Prostate gland (tissue), 2 donors: Measurements from ENCODE around the gene TVP23C. TPM values are rescaled to one million over a fixed set of nuclear protein-coding genes. Genes with fewer than 3 reads are reported as not detected.

Source experiments
- DNase-seq: peaks from one replicate; pipeline ENCODE4 v3.0.0-alpha.2; 2019; ENCODE audit warnings: low spot score
- H3K27ac ChIP-seq, 2 donors: fragments of 200-600 bp; sonication (generic); 2 replicates each; pipeline ENCODE4 v1.5.1; 2017 to 2019
- H3K27me3 ChIP-seq: fragments of 200-600 bp; sonication (generic); replicated peaks from 2 replicates; pipeline ENCODE4 v1.5.1; 2019; ENCODE audit not compliant: insufficient read depth
- H3K36me3 ChIP-seq, 2 donors: fragments of 200-600 bp; sonication (generic); 1 replicate in 1 of 2; 2 replicates in 1 of 2; pipeline versions ENCODE4 v1.5.1 to v1.8.1; 2017 to 2019
- H3K4me1 ChIP-seq: fragments of 200-600 bp; sonication (generic); replicated peaks from 2 replicates; pipeline ENCODE4 v1.5.1; 2019
- H3K4me3 ChIP-seq, 2 donors: fragments of 200-600 bp; sonication (generic); 2 replicates each; pipeline ENCODE4 v1.5.1; 2017 to 2019
- H3K9me3 ChIP-seq: fragments of 200-600 bp; sonication (generic); 2 replicates; pipeline ENCODE4 v1.5.1; 2017
- CTCF ChIP-seq, 4 experiments: fragments of 200-600 bp in 2 of 4; fragments of 450-650 bp in 2 of 4; sonication (generic) in 2 of 4; IDR thresholded peaks; 1 replicate in 3 of 4; 2 replicates in 1 of 4; pipeline ENCODE4 v1.5.1; 2016 to 2019; ENCODE audit warnings: antibody characterized with exemption in 4 of 4, mild to moderate bottlenecking in 2 of 4, moderate library complexity in 2 of 4
- POLR2A ChIP-seq: fragments of 450-650 bp; IDR thresholded peaks from one replicate; pipeline ENCODE4 v1.6.1; 2016; ENCODE audit warnings: antibody characterized with exemption, mild to moderate bottlenecking
- POLR2AphosphoS5 ChIP-seq: sonication (generic); formaldehyde crosslinking; IDR thresholded peaks from one replicate; pipeline ENCODE4 v1.6.1; 2017; ENCODE audit warnings: antibody characterized with exemption
- WGBS: methylation state at CpG from one replicate; pipeline ENCODE4 v1.1.5; 2018; 5-methylcytosine and 5-hydroxymethylcytosine counted together
- intact Hi-C: fragments of 100-400 bp; cut with DNase I; formaldehyde crosslinking; loops from one replicate; pipeline ENCODE4 v1.14.2; 2022
- total RNA-seq, 2 donors: library from RNA; depleted of rRNA; stranded (reverse); fragments of >200 nt; gene quantifications; one replicate each; pipeline ENCODE4 v1.1.0, GENCODE V29; 2016

Gene TVP23C
- total RNA-seq, 2 donors from 2014 or later: 16.9 to 19.4 TPM

DNA sequence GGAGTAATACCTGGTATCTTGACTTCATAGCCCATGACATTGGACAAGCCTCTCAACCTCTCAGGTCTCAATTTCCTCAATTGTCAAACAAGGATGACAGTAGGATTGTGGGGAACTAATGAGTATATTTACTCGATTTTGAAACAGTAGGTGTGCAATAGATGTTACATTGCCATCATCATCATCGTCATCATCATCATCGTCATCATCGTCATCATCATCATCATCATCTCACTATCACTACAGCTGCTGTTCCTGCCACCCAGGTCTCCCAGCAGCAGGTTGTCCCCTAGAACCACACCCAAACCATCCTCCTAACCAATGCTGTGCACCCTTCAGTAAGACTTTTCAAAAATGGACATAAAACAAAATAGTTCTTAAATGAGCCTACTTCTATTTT lies 71.1 kb downstream of the TVP23C start:
- no peak overlapping the region for H3K27ac ChIP-seq
- no peak for TF ChIP-seq POLR2AphosphoS5
- no peak for TF ChIP-seq POLR2A
- TF ChIP-seq CTCF (IDR thresholded peaks at IDR 0.05): no peak
- no peaks in the 10 kb centered on the region for H3K36me3 ChIP-seq
- H3K9me3 ChIP-seq: no peaks in the 10 kb centered on the region
- H3K4me1 ChIP-seq: no peaks in the 10 kb centered on the region
- intact Hi-C loops: no loop called here
- H3K4me3 ChIP-seq: no peak overlapping the region
- WGBS: 91% methylated on average over 4 of the region's 4 CpGs
- H3K27me3 ChIP-seq: no peaks in the 10 kb centered on the region
- DNase-seq: no peak

DNA sequence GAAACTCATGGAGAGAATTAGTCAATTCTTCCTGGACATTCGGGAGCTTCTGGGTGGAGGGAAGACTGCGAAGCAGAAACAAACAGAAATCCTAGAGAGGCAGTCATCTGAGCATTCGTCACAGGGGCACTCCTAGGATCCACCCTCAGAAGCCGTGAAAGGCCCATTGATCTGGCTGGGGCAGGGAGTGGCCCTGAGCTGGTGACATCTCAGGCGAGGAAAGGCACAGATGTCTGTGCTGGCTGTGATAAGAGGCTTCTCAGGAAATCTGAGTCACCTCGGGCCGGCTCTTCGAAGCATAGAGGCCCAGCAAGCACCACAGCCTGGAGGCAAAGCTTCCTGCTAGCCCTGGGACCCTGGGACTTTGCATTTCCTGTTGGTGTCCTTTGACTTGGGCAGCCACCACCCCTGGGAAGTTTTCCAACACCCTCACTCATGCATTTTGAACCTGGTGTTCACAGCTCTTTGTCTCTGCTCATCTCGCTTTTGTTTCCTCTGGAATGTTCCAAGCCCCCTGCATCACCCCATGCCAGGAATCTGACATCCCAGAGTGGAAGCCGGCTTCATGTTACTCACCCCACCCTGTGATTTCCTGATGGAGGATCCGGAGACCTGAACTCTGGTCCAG lies 72.5 kb downstream of the TVP23C start:
- Histone ChIP-seq H3K36me3 (no peaks in the 10 kb centered on the region), H3K27ac (no peak overlapping the region), H3K9me3 (no peaks in the 10 kb centered on the region), H3K27me3 (no peaks in the 10 kb centered on the region), H3K4me1 (no peaks in the 10 kb centered on the region), H3K4me3 (no peak overlapping the region)
- no peak for DNase-seq
- 82% methylated on average over 11 of the region's 11 CpGs for WGBS
- TF ChIP-seq POLR2AphosphoS5 (no peak), CTCF (IDR thresholded peaks at IDR 0.05) (no peak), POLR2A (no peak)
- intact Hi-C loops: no loop called here

DNA sequence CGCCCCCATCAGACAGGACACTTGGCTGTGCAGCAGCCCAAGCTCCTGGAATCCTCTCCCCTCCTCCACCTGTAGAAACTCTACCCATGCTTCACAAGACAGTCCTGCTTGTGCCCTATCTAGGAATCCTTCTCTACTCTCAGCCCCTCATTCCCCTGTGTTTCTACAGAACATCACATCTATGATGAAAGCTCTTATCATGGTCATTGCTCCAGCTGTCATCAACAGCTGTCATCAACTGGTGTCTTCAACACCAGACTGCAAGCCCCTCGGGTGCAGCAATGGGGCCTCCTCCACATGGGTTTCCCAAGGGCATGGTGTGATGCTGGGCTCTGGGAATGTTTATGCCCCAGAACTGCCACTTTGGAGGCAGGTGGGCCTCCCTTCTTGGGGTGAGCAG lies 74.7 kb downstream of the TVP23C start:
- DNase-seq: no peak
- Histone ChIP-seq H3K4me1 (no peaks in the 10 kb centered on the region), H3K27me3 (no peaks in the 10 kb centered on the region), H3K36me3 (no peaks in the 10 kb centered on the region), H3K4me3 (no peak overlapping the region), H3K9me3 (no peaks in the 10 kb centered on the region), H3K27ac (no peak overlapping the region)
- intact Hi-C loops: no loop called here
- no peak for TF ChIP-seq POLR2AphosphoS5
- TF ChIP-seq POLR2A: no peak
- no peak for TF ChIP-seq CTCF (IDR thresholded peaks at IDR 0.05)
- WGBS: 89% methylated on average over 2 of the region's 2 CpGs

DNA sequence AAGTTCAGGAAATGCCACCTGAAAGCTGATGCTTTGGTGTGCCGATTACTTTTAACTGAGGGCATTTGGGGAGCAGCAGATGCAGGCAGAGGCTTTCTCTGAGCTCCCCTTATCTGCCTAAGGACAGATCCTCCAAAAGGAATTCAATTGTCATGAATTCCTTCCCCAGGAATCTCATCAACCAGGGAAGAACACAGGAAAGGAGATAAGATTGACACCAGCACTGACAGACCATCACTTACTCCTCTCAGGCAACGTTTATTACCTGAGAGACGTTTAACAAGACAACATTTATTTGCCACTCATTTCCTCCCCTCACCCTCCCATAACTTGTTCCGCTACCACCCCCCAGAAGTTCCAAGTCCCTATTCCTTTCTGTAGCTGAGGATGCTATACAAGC lies 78.2 kb downstream of the TVP23C start:
- no peak overlapping the region for H3K27ac ChIP-seq
- DNase-seq: no peak
- H3K36me3 ChIP-seq: no peaks in the 10 kb centered on the region
- 57% methylated on average over 4 of the region's 4 CpGs for WGBS
- H3K9me3 ChIP-seq: no peaks in the 10 kb centered on the region
- intact Hi-C loops: no loop called here
- no peak overlapping the region for H3K4me3 ChIP-seq
- H3K4me1 ChIP-seq: no peaks in the 10 kb centered on the region
- TF ChIP-seq POLR2AphosphoS5: no peak
- TF ChIP-seq CTCF (IDR thresholded peaks at IDR 0.05): no peak
- TF ChIP-seq POLR2A: no peak
- H3K27me3 ChIP-seq: no peaks in the 10 kb centered on the region

GRCh38 chr17:15483431-15483830 lies 79.9 kb downstream of the TVP23C start:
- no peaks in the 10 kb centered on the region for H3K27me3 ChIP-seq
- intact Hi-C loops: no loop called here
- TF ChIP-seq POLR2A (no peak), POLR2AphosphoS5 (no peak), CTCF (IDR thresholded peaks at IDR 0.05) (no peak)
- no peaks in the 10 kb centered on the region for H3K4me1 ChIP-seq
- H3K36me3 ChIP-seq: no peaks in the 10 kb centered on the region
- WGBS: 27% methylated on average over 4 of the region's 4 CpGs
- DNase-seq: no peak
- H3K4me3 ChIP-seq: no peak overlapping the region
- no peak overlapping the region for H3K27ac ChIP-seq
- H3K9me3 ChIP-seq: no peaks in the 10 kb centered on the region
